ENCODE measurements around the gene KLHL29.
"Not testable (repeated sequence)": the region's sequence is repeated elsewhere in the genome, so short reads cannot be mapped to it uniquely, and the experiment has no call there.

The KLHL29 gene

GRCh38 chr2:23718931-23719700 lies 334.1 kb downstream of the KLHL29 start:
- DNase-seq (ENCODE audit: low read depth in 2 of 2): no peak

- DNase-seq (ENCODE audit: low read depth in 2 of 2): no peak
Observed at GRCh38 chr2:23719716-23720115, 334.7 kb downstream of the KLHL29 start.

GRCh38 chr2:23720705-23721453 lies 335.9 kb downstream of the KLHL29 start:
- DNase-seq (ENCODE audit: low read depth in 2 of 2): no peak

DNA sequence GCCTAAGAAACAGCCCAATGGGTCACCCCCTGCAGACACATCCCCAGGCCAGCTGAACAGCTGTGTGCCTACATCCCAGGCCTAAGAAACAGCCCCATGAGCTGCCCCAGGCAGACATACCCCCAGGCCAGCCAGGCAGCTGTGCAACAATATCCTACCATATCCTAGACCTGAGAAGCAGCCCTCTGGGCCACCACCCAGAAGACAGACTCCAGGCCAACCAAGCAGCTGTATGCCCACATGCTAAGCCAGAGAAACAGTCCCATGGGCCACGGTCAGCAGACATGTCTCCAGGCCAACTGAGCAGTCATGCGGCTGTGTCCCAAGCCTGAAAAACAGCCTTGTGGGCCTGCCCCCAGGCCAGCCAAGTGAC lies 336.5 kb downstream of the KLHL29 start:
- no peak for DNase-seq (ENCODE audit: low read depth in 2 of 2)

- no peak for DNase-seq (ENCODE audit: low read depth in 2 of 2)
Observed at GRCh38 chr2:23722255-23722654, 337.3 kb downstream of the KLHL29 start.

- not testable (repeated sequence) for DNase-seq (ENCODE audit: low read depth in 2 of 2)
Observed at GRCh38 chr2:23723029-23723428, 338.1 kb downstream of the KLHL29 start.

GRCh38 chr2:23734416-23734815 lies 349.4 kb downstream of the KLHL29 start:
- no peak for DNase-seq (ENCODE audit: low read depth in 2 of 2)

DNA sequence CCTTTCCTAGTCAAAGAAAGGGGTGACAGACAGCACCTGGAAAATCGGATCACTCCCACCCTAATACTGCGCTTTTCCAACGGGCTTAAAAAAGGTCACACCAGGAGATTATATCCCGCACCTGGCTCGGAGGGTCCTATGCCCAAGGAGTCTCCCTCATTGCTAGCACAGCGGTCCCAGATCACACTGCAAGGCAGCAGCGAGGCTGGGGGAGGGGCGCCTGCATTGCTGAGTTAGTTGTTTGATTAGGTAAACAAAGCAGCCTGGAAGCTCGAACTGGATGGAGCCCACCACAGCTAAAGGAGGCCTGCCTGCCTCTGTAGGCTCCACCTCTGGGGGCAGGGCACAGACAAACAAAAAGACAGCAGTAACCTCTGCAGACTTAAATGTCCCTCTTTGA lies 351.8 kb downstream of the KLHL29 start:
- not testable (repeated sequence) for DNase-seq (ENCODE audit: low read depth in 2 of 2)

DNA sequence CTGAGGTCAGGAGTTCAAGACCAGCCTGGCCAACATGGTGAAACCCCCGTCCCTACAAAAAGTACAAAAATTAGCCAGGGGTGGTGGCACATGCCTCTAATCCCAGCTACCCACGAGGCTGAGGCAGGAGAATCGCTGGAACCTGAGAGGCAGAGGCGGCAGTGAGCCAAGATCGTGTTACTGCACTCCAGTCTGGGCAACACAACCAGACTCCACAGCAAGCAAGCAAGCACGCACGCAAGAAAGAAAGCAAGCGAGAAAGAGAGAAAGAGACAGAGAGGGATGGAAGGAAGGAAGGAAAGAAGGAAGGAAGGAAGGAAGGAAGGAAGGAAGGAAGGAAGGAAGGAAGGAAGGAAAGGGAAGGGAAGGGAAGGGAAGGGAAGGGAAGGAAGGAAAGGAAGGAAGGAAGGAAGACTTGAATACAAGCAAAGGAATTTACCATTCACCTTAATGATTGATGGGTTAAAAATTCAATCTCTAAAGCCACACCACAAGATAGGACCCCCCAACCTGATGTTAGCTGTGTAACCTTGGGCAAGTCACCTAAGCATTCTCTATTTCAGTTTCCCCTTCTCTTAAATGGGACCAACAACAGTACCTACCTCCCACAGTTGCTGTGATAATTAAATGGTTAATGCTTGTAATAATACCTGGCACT lies 360.2 kb downstream of the KLHL29 start:
- no peak for DNase-seq (ENCODE audit: low read depth in 2 of 2)

- no peak for DNase-seq (ENCODE audit: low read depth in 2 of 2)
Observed at GRCh38 chr2:23745726-23746105, 360.7 kb downstream of the KLHL29 start.

DNA sequence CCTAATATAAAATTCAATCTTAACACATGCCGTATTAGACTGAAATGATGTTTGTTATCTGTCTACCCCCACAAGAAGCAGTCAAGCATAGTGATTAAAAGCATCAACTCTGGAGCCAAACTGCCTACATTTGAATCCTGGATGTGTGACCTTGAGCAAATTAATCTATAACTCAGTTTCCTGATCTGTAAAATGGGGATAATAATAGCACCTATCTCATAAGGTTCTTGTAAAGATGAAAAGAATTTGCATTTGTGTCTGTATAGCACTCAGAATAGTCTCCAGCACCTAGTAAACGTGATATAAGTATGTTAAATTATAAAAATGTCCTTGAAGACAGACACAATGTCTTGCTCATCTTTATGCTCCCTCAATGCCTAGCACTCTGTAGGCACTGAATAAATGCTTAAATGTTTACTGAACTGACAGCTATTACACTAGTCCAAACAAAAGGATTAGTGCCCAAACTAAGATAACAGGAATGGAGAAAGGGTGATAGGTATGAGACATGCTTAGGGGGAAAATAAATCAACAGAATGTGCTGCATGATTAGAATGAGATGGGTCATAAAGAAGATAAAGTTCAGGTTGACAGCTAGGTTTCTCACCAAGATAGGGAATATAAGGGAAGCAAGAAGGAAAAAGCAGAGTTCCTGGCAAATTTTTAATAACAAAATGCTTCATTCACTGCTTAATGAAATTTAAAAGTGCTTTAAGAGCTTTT lies 361.3 kb downstream of the KLHL29 start:
- DNase-seq (ENCODE audit: low read depth in 2 of 2): no peak

GRCh38 chr2:23751747-23752265 lies 366.8 kb downstream of the KLHL29 start:
- DNase-seq (ENCODE audit: low read depth in 2 of 2): no peak

GRCh38 chr2:23753291-23754010 lies 368.5 kb downstream of the KLHL29 start:
- no peak for DNase-seq (ENCODE audit: low read depth in 2 of 2)

- no peak for DNase-seq (ENCODE audit: low read depth in 2 of 2)
Observed at GRCh38 chr2:23754970-23755369, 370.0 kb downstream of the KLHL29 start.

DNA sequence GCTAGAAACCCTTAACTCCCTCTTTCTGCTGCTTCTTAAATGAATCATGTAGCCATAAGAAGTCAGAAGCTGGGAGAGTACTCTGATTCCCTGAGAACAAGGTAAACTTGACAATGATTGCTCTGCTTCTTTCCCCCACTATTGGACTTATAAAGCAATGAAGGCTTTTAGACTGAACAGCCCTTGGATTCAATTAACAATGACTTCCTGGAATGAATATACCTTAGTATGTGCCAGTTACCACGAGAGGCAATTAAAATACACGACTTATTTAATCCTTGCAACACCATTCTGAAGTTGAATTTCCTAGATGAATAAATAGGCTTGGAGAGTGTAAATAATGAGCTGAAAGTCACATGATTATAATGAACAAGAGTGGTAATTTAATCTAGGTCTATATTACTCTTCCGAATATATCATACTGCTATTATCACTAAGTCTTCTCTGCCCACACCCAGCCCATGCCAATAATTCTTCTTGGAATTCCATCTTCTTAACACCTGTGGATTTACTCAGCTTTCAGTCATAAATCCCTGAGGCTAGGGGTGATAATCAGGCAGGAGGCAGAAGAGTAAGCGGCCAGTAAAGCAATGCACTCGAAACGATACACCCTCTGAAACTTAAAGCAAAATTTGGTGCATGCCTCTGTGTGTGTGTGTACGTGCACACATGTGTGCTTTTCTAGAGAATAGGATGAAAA lies 371.8 kb downstream of the KLHL29 start:
- DNase-seq (ENCODE audit: low read depth in 2 of 2): no peak

DNA sequence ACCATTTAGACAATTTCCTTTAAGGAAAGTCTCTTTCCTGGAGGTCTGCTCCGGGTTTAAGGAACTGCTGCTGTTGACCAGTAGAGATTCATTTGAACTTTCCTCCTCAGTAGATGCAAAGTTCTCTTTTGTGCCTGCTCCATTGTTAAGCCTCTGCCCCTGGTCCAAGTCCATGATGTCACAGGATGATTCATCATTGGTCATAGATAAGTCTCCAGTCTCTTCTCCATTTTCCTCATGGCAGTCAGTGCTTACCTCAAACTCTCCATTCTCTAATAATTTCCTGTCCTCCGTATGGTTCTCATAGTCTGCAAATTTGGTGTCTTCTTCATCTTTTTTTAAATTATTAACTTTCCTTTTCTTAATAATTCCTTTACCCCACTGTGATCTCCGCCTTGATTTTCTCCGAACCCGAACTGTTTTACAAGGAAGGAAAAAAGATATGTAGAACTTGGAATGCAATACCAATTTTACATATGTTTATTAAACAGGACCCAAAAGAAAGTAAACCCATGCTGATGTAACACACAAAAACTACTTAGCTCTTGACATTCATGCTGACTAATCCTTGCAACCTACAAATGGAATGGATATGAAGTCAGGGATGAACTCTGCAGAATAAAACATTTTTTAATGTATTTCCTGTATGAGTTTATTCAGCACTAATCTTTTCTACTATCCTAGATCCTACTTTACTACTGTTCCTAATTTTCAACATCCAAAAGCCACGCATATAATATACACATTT lies 372.9 kb downstream of the KLHL29 start:
- DNase-seq (ENCODE audit: low read depth in 2 of 2): no peak

Data from stimulated activated CD8-positive, alpha-beta memory T cell treated with anti-CD3 and anti-CD28 coated beads, Interleukin-15, amount 100 ng/mL, for 4 hours (primary cell).